ENCODE measurements around the gene SMARCD3.

Gene SMARCD3

GRCh38 chr7:151261529-151261928 is 13.0 kb upstream of the SMARCD3 start:
- Histone ChIP-seq H3K4me1 (no peaks in the 10 kb centered on the region), H3K36me3 (no peaks in the 10 kb centered on the region), H3K9me3 (no peaks in the 10 kb centered on the region), H3K27me3 (peaks cover 0 to 33% of the 10 kb centered on the region in 2 donors), H3K4me3 (no peak overlapping the region), H3K27ac (no peak overlapping the region)
- no peak for DNase-seq
- intact Hi-C loops (cut with DNase I; ENCODE audit: low total_unique reads), result no loop called here
- TF ChIP-seq CTCF (IDR thresholded peaks at IDR 0.05), result no peak

GRCh38 chr7:151260883-151261282 is 12.4 kb upstream of the SMARCD3 start:
- peaks cover 0 to 33% of the 10 kb centered on the region in 2 donors for H3K27me3 ChIP-seq
- H3K9me3 ChIP-seq, result no peaks in the 10 kb centered on the region
- TF ChIP-seq CTCF (IDR thresholded peaks at IDR 0.05), result no peak
- no peak overlapping the region for H3K4me3 ChIP-seq
- no peaks in the 10 kb centered on the region for H3K4me1 ChIP-seq
- intact Hi-C loops (cut with DNase I; ENCODE audit: low total_unique reads), result no loop called here
- no peaks in the 10 kb centered on the region for H3K36me3 ChIP-seq
- H3K27ac ChIP-seq, result no peak overlapping the region
- DNase-seq, result no peak

GRCh38 chr7:151260471-151260870 is 12.0 kb upstream of the SMARCD3 start:
- Histone ChIP-seq H3K4me1 (no peaks in the 10 kb centered on the region), H3K27ac (no peak overlapping the region), H3K27me3 (peaks cover 0 to 33% of the 10 kb centered on the region in 2 donors), H3K4me3 (no peak overlapping the region), H3K36me3 (no peaks in the 10 kb centered on the region), H3K9me3 (no peaks in the 10 kb centered on the region)
- intact Hi-C loops (cut with DNase I; ENCODE audit: low total_unique reads), result no loop called here
- no peak for DNase-seq
- no peak for TF ChIP-seq CTCF (IDR thresholded peaks at IDR 0.05)

- Histone ChIP-seq H3K36me3 (no peaks in the 10 kb centered on the region), H3K27me3 (peaks cover 0 to 12% of the 10 kb centered on the region in 2 donors), H3K9me3 (no peaks in the 10 kb centered on the region), H3K4me3 (no peak overlapping the region), H3K27ac (no peak overlapping the region), H3K4me1 (peaks cover 0 to 18% (median 3%) of the 10 kb centered on the region in 4 donors)
- no peak for DNase-seq
- intact Hi-C loops (cut with DNase I; ENCODE audit: low total_unique reads), result no loop called here
- TF ChIP-seq CTCF (IDR thresholded peaks at IDR 0.05), result no peak
Measured at GRCh38 chr7:151257990-151258389, 9.5 kb upstream of the SMARCD3 start.

GRCh38 chr7:151256410-151257045 is 8.0 kb upstream of the SMARCD3 start:
- Histone ChIP-seq H3K27ac (no peak overlapping the region), H3K9me3 (no peaks in the 10 kb centered on the region), H3K36me3 (no peaks in the 10 kb centered on the region), H3K4me1 (peaks cover 0 to 25% (median 12%) of the 10 kb centered on the region in 4 donors), H3K27me3 (peaks cover 0 to 2% of the 10 kb centered on the region in 2 donors), H3K4me3 (no peak overlapping the region)
- intact Hi-C loops (cut with DNase I; ENCODE audit: low total_unique reads), result no loop called here
- DNase-seq, result no peak
- no peak for TF ChIP-seq CTCF (IDR thresholded peaks at IDR 0.05)

GRCh38 chr7:151255390-151255789 is 6.9 kb upstream of the SMARCD3 start:
- Histone ChIP-seq H3K27ac (no peak overlapping the region), H3K36me3 (no peaks in the 10 kb centered on the region), H3K4me3 (no peak overlapping the region), H3K9me3 (no peaks in the 10 kb centered on the region), H3K4me1 (peaks cover 3 to 35% (median 23%) of the 10 kb centered on the region in 4 donors), H3K27me3 (no peaks in the 10 kb centered on the region)
- DNase-seq, result no peak
- intact Hi-C loops (cut with DNase I; ENCODE audit: low total_unique reads), result no loop called here
- no peak for TF ChIP-seq CTCF (IDR thresholded peaks at IDR 0.05)
